AG04449 (cell line): ENCODE data around the gene PRL.

ENCODE experiments used
- CTCF ChIA-PET: fragments of 350-600 bp; formaldehyde crosslinking; extraction: SDS; loops from one replicate; lab custom pipeline; 2021; ENCODE audit warnings: antibody characterized with exemption; lab: Yijun Ruan, JAX
- POLR2A ChIA-PET: fragments of 400-600, 350-600 bp; formaldehyde crosslinking; extraction: SDS; loops from one replicate; lab custom pipeline; 2020; ENCODE audit warnings: antibody characterized with exemption, inconsistent platforms; lab: Yijun Ruan, JAX
- DNase-seq: peaks from one replicate; pipeline ENCODE4 v3.0.0-alpha.2; 2010; ENCODE audit warnings: low read depth, low spot score
- H3K4me3 ChIP-seq: 2 replicates; pipeline ENCODE4 v1.5.1; 2011; ENCODE audit warnings: low read depth, mild to moderate bottlenecking, control low read depth, low read length
- TF ChIP-seq, protein P1 (sequence below): IDR thresholded peaks from one replicate; pipeline ENCODE4 v1.5.1; 2011; ENCODE audit warnings: mild to moderate bottlenecking, moderate library complexity, low read length, control low read depth, inconsistent platforms; ENCODE audit not compliant: insufficient read depth; ENCODE audit errors: missing control alignments

Gene PRL

DNA sequence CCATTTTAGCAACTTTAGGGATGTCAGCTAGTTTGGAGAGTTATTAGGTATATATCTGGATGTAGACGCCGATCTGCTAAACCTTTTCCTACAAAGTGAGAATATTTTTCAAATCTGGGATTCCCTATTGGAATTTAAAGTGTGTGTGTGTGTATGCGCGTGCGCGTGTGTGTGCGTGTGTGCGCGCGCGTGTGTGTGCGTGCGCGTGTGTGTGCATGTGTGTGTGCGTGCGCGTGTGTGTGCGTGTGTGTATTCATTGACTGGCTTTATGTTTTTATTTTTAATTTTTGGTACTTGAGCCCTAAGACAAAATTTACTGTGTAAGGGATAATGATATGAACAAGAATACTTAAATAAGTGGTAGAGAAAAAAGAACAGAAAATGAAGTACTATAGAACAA, 8.1 kb downstream of the PRL start:
- no peak for DNase-seq
- POLR2A ChIA-PET: no interaction called here
- TF ChIP-seq, protein P1, sequence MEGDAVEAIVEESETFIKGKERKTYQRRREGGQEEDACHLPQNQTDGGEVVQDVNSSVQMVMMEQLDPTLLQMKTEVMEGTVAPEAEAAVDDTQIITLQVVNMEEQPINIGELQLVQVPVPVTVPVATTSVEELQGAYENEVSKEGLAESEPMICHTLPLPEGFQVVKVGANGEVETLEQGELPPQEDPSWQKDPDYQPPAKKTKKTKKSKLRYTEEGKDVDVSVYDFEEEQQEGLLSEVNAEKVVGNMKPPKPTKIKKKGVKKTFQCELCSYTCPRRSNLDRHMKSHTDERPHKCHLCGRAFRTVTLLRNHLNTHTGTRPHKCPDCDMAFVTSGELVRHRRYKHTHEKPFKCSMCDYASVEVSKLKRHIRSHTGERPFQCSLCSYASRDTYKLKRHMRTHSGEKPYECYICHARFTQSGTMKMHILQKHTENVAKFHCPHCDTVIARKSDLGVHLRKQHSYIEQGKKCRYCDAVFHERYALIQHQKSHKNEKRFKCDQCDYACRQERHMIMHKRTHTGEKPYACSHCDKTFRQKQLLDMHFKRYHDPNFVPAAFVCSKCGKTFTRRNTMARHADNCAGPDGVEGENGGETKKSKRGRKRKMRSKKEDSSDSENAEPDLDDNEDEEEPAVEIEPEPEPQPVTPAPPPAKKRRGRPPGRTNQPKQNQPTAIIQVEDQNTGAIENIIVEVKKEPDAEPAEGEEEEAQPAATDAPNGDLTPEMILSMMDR: no peak
- CTCF ChIA-PET: no interaction called here
- no peak overlapping the region for H3K4me3 ChIP-seq

DNA sequence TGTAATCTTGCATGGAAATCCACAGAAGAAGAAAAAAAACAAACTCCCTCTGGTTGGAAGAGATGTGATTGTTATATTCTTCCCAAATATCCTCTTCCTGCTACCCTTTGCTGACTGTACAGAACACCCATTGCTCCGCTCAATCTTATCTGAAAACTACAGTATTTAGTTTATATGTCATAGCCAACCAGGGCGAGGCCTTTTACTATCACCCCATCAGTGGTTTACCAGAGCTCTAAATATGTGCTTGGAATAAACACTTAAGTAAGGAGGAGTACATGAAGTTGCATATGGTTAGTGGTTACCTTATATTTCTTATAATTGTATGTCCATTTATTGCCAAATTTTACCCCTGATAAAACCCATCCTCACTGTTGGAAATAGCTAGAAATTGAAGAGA, 12.2 kb downstream of the PRL start:
- no peak for DNase-seq
- ChIA-PET POLR2A (no interaction called here), CTCF (no interaction called here)
- no peak overlapping the region for H3K4me3 ChIP-seq
- TF ChIP-seq, protein P1: no peak

DNA sequence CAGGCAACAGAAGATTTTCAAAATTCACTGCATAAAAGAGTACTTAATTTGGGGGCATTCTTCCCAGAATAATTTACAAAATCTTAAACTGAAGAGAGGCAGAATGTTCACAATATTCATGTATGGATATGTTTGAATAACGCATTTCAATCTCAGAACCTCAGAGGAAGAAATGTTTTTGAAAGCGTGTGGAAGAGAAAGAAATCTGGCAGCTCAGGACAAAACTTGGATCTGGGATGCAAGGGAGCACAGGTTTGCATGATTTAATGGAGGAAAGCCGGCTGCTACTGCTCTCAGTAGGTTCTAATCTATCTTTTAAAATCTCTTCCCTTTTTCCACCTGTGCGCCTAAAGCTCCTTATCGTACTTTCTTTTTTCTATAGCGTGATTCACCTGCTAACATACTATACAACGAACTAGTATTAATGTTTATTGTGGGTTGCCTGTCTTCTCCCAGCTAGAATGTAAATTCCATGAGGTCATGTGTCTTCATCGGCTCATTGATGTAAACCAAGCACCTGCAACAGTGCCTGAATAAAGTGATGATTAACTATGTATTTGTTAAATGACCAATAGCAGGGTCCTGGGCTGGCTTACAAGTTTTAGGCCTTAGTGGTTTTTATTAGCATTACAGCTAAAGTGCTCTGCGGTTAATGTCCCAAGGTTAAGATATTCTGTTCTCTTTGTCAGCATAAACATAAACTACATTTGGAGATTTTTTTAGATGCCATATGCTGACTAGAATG, 15.3 kb downstream of the PRL start:
- POLR2A ChIA-PET: no interaction called here
- CTCF ChIA-PET: no interaction called here
- DNase-seq: no peak

DNA sequence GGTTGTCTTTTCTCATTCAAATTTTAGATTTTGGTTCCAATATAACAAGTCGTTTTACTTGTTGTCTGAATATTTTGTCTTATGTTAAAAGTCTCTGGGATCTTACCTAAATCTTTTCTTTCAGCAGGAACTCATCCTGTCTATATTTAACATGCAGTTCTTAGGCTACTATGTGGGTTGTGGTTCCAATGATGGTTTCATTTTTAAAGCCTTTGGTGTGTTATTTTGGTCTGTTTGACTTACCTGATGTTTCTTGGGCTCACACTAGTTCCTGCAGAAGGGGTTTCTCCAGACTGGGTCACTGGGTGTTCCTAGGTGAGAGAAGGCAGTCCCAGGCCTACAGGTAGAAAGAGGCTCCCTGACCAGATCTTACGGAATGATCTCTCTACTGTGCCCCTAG, 17.4 kb downstream of the PRL start:
- ChIA-PET POLR2A (no interaction called here), CTCF (no interaction called here)
- H3K4me3 ChIP-seq: no peak overlapping the region
- TF ChIP-seq, protein P1: no peak
- DNase-seq: no peak

More for the DNA sequence above, 15.3 kb downstream of the PRL start:
- no peak overlapping the region for H3K4me3 ChIP-seq
- TF ChIP-seq, protein P1: no peak

DNA sequence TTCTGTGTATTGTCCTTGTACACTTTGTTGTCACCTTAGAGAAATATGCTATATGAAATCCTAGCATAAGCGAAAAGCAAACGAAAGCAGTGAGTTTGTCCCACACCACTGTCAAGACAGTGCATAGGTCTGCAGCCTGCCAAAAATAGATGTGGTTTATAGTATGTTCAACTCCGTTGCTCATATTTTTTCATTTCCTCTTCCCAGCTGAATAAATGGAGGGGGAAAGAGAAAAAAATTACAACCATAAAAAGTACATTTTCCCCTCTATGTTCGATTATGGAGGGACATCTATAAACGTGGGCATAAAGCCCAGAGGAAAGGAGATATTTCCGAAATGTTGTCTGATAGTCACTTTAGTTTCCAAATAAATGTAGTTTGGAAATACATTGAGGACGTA, 25.8 kb downstream of the PRL start:
- ChIA-PET POLR2A (no interaction called here), CTCF (interaction anchor here (0.8 to 1.7 kb wide), 2 partner anchors 681 to 1707 kb away, joined by 3 read pairs; no protein-coding TSS in a partner anchor)
- TF ChIP-seq, protein P1: no peak
- no peak for DNase-seq
- H3K4me3 ChIP-seq: no peak overlapping the region

DNA sequence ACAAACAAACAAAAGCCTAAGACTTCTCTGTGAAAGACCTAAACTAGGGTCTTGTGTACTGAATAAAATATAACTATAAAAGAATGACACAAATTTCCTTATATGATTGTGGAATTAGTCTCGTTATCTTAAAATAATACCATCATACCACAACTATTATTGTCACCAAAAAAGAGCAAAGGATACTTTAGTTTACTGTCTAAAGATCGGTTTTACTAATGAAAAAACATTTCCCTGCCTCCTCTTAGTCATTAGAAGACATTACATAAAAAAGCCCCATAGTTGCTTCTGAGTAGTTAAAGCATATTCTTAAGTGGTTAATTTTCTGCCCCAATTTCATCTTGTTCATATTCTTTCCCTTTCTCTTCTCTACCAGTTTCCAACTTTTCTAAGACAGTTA, 33.1 kb downstream of the PRL start:
- ChIA-PET CTCF (no interaction called here), POLR2A (no interaction called here)
- TF ChIP-seq, protein P1: no peak
- H3K4me3 ChIP-seq: no peak overlapping the region
- no peak for DNase-seq
